HG03196 (cell line): ENCODE results near the gene CALHM1.
"Not testable (repeated sequence)": the region's sequence is repeated elsewhere in the genome, so short reads cannot be mapped to it uniquely, and the experiment has no call there.

Source experiments
- ATAC-seq: cut with Tn5 transposase; IDR thresholded peaks from one replicate; pipeline ENCODE4 v1.9.1; 2021; ENCODE audit not compliant: unreplicated experiment

The CALHM1 gene

GRCh38 chr10:103433858-103434257 is 24.8 kb downstream of the CALHM1 start:
- ATAC-seq: no peak

DNA sequence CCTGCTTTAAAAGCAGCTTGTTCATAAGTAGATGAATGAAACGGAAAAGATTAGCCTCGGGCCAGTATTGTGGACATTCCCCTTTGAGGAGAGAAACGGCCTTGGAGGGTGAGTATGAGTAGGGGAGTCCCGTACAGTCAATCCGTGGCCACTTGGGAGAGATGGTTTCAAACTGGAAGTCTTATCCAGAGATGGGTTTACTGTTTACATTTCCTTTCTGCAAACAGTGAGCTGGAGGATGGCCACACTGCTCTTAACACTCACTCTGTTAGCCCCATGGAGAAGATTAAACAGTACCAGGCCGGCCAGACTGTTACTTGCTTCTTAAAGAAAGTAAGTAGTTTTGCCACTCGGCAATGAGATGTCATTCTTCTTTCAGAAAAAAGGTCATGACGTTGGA is 26.8 kb downstream of the CALHM1 start:
- no peak for ATAC-seq

- ATAC-seq: no peak
Measured at GRCh38 chr10:103429647-103430046, 29.1 kb downstream of the CALHM1 start.

GRCh38 chr10:103428989-103429643 is 29.6 kb downstream of the CALHM1 start:
- no peak for ATAC-seq

DNA sequence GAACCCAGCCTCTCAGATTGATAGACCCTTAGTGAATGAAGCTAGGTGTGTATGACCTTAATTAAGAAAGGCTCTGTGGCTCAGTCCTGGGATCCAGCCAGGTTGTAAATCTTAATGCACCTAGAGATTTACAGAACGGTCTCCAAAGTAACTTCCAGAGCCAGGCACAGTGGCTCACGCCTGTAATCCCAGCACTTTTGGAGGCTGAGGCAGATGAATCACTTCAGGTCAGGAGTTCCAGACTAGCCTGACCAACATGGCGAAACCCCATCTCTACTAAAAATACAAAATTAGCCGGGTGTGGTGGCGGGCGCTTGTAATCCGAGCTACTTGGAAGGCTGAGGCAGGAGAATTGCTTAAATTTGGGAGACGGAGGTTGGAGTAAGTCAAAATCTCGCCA is 30.8 kb downstream of the CALHM1 start:
- no peak for ATAC-seq

GRCh38 chr10:103423748-103424147 is 35.0 kb downstream of the CALHM1 start:
- no peak for ATAC-seq

DNA sequence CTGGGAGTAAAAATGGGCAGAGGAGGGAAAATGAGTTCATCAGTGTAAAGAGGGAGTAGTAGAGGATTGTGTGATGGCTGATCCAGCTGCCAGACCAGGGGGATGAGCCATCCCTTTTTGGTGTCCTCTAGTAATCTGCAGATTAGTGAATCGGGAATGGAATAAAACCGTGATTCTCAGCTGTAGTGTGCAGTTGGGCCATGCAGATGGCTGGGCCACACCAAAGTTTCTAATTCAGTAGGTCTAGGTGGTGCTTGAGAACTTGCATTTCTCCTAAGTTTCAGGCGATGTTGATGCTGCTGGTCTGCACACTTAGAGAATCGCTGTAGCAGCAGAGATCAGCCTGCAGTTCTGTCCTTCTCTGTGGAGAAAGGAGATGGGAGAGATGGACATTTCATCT is 39.6 kb downstream of the CALHM1 start:
- no peak for ATAC-seq

GRCh38 chr10:103417601-103418000 is 41.1 kb downstream of the CALHM1 start:
- no peak for ATAC-seq

GRCh38 chr10:103417148-103417469 is 41.6 kb downstream of the CALHM1 start:
- ATAC-seq: not testable (repeated sequence)

DNA sequence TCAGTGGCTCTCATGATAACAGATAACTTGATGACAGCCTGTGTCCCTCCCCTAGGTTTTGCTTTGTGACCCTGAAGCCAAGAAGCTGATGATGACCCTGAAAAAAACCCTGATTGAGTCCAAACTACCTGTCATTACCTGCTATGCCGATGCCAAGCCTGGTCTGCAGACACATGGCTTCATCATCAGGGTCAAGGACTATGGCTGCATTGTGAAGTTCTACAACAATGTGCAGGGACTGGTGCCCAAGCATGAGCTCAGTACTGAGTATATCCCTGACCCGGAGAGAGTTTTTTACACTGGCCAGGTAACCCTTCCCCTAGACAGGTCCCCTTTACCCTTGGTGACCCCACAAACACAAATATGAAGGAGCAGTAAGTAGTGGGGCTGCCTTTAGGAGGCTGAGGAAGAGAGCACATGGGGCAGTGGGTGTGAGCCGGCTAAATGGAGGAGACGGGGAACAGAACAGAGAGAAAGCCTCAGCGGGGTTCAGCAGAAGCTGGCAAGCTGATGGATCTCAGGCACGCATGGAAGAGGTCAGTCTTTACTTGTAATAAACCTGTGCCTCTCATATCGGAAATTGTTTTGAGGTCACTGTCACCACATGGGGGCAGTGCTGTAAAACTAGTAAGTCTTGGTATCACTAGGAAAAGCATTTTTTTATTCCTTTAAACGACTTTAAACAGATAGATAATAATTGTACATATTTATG is 42.1 kb downstream of the CALHM1 start:
- no peak for ATAC-seq

GRCh38 chr10:103415581-103415980 is 43.1 kb downstream of the CALHM1 start:
- ATAC-seq: no peak

DNA sequence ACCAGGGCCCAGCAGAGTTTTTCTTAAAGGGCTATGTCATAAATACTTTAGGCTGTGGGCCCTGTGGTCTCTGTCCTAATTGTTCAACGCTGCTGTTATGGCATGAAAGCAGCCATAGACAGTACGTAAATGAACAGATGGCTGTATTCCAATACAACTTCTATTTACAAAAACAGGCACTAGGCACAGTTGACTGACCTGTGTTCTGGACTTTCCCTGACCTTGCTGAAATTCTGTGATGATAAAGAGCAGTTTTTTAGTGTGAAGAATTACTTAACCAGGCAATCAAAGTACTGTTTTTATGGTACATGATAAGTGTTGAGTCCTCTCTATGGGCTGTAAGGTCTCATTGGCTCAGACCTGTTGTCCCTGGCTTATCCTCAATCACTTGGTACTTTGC is 45.1 kb downstream of the CALHM1 start:
- ATAC-seq: no peak
